DOHH2 (cell line): ENCODE data around the gene ZNF770.

Experiments
- CTCF ChIP-seq: fragments of 200-600 bp; sonication (generic); IDR thresholded peaks from one replicate; pipeline ENCODE4 v1.5.1; 2014; ENCODE audit warnings: antibody characterized with exemption, mild to moderate bottlenecking, low read depth, low read length; ENCODE audit not compliant: poor library complexity, severe bottlenecking
- EZH2phosphoT487 ChIP-seq: fragments of 200-600 bp; sonication (generic); IDR thresholded peaks from 2 replicates; pipeline ENCODE4 v1.6.1; 2017; ENCODE audit warnings: borderline replicate concordance, mild to moderate bottlenecking, antibody characterized with exemption, low read length, moderate library complexity, mixed read lengths

- TF ChIP-seq CTCF: no peak
- no peak for TF ChIP-seq EZH2phosphoT487
Observed at GRCh38 chr15:34964277-34964676, 23.8 kb downstream of the ZNF770 start.
